Measurements from ENCODE around the gene SULT2B1. TPM values are rescaled to one million over a fixed set of nuclear protein-coding genes. Genes with fewer than 3 reads are reported as not detected.

The SULT2B1 gene
- total RNA-seq, 2 donors from 2014 or later = 0.35 to 2.4 TPM

- Histone ChIP-seq H3K27me3 (ENCODE audit: control insufficient read depth, insufficient read depth, low read length, poor library complexity, severe bottlenecking) (peaks cover 11% of the 10 kb centered on the region), H3K9ac (ENCODE audit: extremely low read depth, low read length, poor library complexity, severe bottlenecking) (no peak overlapping the region), H3K4me3 (ENCODE audit: low read length) (no peak overlapping the region), H3K9me3 (ENCODE audit: control insufficient read depth, low read length) (no peaks in the 10 kb centered on the region), H3K4me1 (ENCODE audit: control insufficient read depth, insufficient read depth, low read length) (peaks cover 18% of the 10 kb centered on the region), H3K36me3 (ENCODE audit: control insufficient read depth, insufficient read depth, low read length) (peaks cover 2% of the 10 kb centered on the region), H3K27ac (ENCODE audit: low read depth, low read length) (no peak overlapping the region)
- no peak for TF ChIP-seq CTCF (conservative IDR thresholded peaks at IDR 0.05)
- H3K27me3 Mint-ChIP-seq (ENCODE audit: insufficient read depth) = peaks cover 22% of the 10 kb centered on the region
- peaks cover 14% of the 10 kb centered on the region for H3K4me1 Mint-ChIP-seq
- peak; percentile 56 for DNase-seq
- H3K27ac Mint-ChIP-seq = peak overlapping the region; percentile 39
- 88 to 92% methylated on average over 19 to 22 of the region's 22 CpGs for WGBS, 2 experiments (ENCODE audit: insufficient coverage in 1 of 2, insufficient read length in 1 of 2)
- H3K9me3 Mint-ChIP-seq = no peaks in the 10 kb centered on the region
- H3K4me3 Mint-ChIP-seq = no peak overlapping the region
- peaks cover 10% of the 10 kb centered on the region for H3K36me3 Mint-ChIP-seq (ENCODE audit: low read depth)
Observed at GRCh38 chr19:48633148-48634035, 81.4 kb downstream of the SULT2B1 start.

GRCh38 chr19:48634036-48634342 lies 82.0 kb downstream of the SULT2B1 start:
- H3K27me3 ChIP-seq (ENCODE audit: control insufficient read depth, insufficient read depth, low read length, poor library complexity, severe bottlenecking) = peaks cover 11% of the 10 kb centered on the region
- no peak overlapping the region for H3K27ac ChIP-seq (ENCODE audit: low read depth, low read length)
- Mint-ChIP-seq H3K27me3 (ENCODE audit: insufficient read depth) (peaks cover 26% of the 10 kb centered on the region), H3K9me3 (peaks cover 1% of the 10 kb centered on the region), H3K4me1 (peaks cover 19% of the 10 kb centered on the region), H3K27ac (peak overlapping the region; percentile 59), H3K36me3 (ENCODE audit: low read depth) (peaks cover 6% of the 10 kb centered on the region), H3K4me3 (peak overlapping the region; percentile 43)
- H3K9me3 ChIP-seq (ENCODE audit: control insufficient read depth, low read length) = no peaks in the 10 kb centered on the region
- DNase-seq = no peak
- H3K4me3 ChIP-seq (ENCODE audit: low read length) = no peak overlapping the region
- no peak overlapping the region for H3K9ac ChIP-seq (ENCODE audit: extremely low read depth, low read length, poor library complexity, severe bottlenecking)
- no peak for TF ChIP-seq CTCF (conservative IDR thresholded peaks at IDR 0.05)
- no peaks in the 10 kb centered on the region for H3K36me3 ChIP-seq (ENCODE audit: control insufficient read depth, insufficient read depth, low read length)
- H3K4me1 ChIP-seq (ENCODE audit: control insufficient read depth, insufficient read depth, low read length) = peaks cover 18% of the 10 kb centered on the region
- 87 to 88% methylated on average over 6 to 7 of the region's 7 CpGs for WGBS, 2 experiments (ENCODE audit: insufficient coverage in 1 of 2, insufficient read length in 1 of 2)

DNA sequence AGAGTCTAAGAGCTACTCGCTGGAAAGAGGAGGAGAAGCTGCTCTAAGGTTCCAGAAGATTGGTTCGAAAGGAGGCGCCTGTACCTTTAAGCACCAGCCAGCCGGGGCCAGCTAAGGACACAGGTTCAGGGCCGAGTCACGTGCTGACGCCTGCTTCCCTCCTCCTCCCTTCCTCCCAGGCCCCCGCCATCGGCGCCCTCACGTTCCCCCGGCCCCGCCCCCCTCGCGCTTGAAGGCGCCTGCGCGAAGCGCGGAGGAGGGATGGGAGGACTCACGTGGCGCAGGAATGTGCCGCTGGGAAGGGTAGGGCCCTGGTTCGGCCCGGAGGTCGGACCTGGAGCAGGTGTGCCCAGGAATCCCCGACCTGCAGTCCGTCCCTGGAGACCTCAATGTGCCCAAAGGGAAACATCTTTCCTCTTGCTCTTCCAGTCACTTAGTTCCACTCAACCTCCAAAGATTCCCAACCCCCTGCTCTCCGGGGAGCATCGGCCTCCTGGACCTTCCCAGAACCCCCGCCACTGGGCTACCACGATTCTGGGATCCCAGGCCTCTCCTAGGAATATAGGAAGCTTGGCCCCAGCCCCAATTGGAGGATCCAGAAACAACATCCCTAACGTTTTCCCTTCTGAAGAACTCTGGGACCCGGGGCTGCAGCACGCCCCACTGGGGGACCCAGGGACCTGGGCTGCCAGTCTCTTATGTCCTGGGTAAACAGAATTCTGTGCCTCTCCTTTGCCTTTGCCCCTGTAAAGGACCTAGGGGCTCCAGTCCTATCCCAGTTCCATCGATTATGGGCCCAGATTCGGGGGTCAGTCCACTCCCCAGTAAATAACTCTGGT lies 82.7 kb downstream of the SULT2B1 start:
- Mint-ChIP-seq H3K4me3 (peak overlapping the region; percentile 43), H3K27ac (peak overlapping the region; percentile 90), H3K4me1 (peaks cover 22% of the 10 kb centered on the region), H3K36me3 (ENCODE audit: low read depth) (peaks cover 9% of the 10 kb centered on the region), H3K9me3 (peaks cover 2% of the 10 kb centered on the region), H3K27me3 (ENCODE audit: insufficient read depth) (peaks cover 33% of the 10 kb centered on the region)
- no peaks in the 10 kb centered on the region for H3K9me3 ChIP-seq (ENCODE audit: control insufficient read depth, low read length)
- peaks cover 18% of the 10 kb centered on the region for H3K4me1 ChIP-seq (ENCODE audit: control insufficient read depth, insufficient read depth, low read length)
- H3K27ac ChIP-seq (ENCODE audit: low read depth, low read length) = peak overlapping the region; percentile 69
- H3K9ac ChIP-seq (ENCODE audit: extremely low read depth, low read length, poor library complexity, severe bottlenecking) = peak overlapping the region; percentile 23
- peak overlapping the region; percentile 60 for H3K4me3 ChIP-seq (ENCODE audit: low read length)
- TF ChIP-seq CTCF (conservative IDR thresholded peaks at IDR 0.05) = no peak
- 12 to 41% methylated on average over 8 to 37 of the region's 37 CpGs for WGBS, 2 experiments (ENCODE audit: insufficient coverage in 1 of 2, insufficient read length in 1 of 2)
- peaks cover 11% of the 10 kb centered on the region for H3K27me3 ChIP-seq (ENCODE audit: control insufficient read depth, insufficient read depth, low read length, poor library complexity, severe bottlenecking)
- peak; percentile 98 for DNase-seq
- H3K36me3 ChIP-seq (ENCODE audit: control insufficient read depth, insufficient read depth, low read length) = no peaks in the 10 kb centered on the region
